ENCODE measurements around the gene LARGE1.

GRCh38 chr22:33828302-33828701 lies 92.0 kb downstream of the LARGE1 start:
- TF ChIP-seq EZH2 (IDR thresholded peaks at IDR 0.05; ENCODE audit: insufficient read depth, poor library complexity, severe bottlenecking), result no peak
- TF ChIP-seq EZH2phosphoT487 (IDR thresholded peaks at IDR 0.05; ENCODE audit: insufficient read depth, low read depth), result no peak

All from GM23248 (cell line).